ENCODE results near the gene TRAF3. TPM values are rescaled to one million over a fixed set of nuclear protein-coding genes. Genes with fewer than 3 reads are reported as not detected.

TRAF3 gene
- total RNA-seq, 1 donor from 2014 or later: 25.9 TPM

- Histone ChIP-seq H4K20me1 (ENCODE audit: insufficient read depth, low read length) (peaks cover 5% of the 10 kb centered on the region), H3K36me3 (ENCODE audit: insufficient read depth, low read length) (peaks cover 11% of the 10 kb centered on the region), H3K79me2 (ENCODE audit: insufficient read depth, low read length) (no peaks in the 10 kb centered on the region), H3K4me3 (ENCODE audit: insufficient read depth, low read depth, low read length) (no peak overlapping the region), H2AFZ (ENCODE audit: low read depth, low read length) (no peak overlapping the region), H3K4me1 (ENCODE audit: insufficient read depth, low read length) (peaks cover 2% of the 10 kb centered on the region), H3K9ac (ENCODE audit: low read length) (no peak overlapping the region), H3K27me3 (ENCODE audit: insufficient read depth, low read length) (no peaks in the 10 kb centered on the region), H3K4me2 (ENCODE audit: low read length) (no peak overlapping the region), H3K9me3 (ENCODE audit: insufficient read depth, low read depth, low read length) (no peaks in the 10 kb centered on the region), H3K27ac (ENCODE audit: low read depth, low read length) (no peak overlapping the region)
- no peak for DNase-seq (ENCODE audit: low read depth)
- H3K27me3 Mint-ChIP-seq (ENCODE audit: low read depth, unreplicated experiment): no peaks in the 10 kb centered on the region
- peaks cover 18% of the 10 kb centered on the region for H3K36me3 Mint-ChIP-seq (ENCODE audit: low read depth, unreplicated experiment)
- FAIRE-seq: no peak
- H3K4me1 Mint-ChIP-seq (ENCODE audit: low read depth, unreplicated experiment): peaks cover 4% of the 10 kb centered on the region
- TF ChIP-seq EZH2 (IDR thresholded peaks at IDR 0.05; ENCODE audit: insufficient read depth, low read length) (no peak), CTCF (IDR thresholded peaks at IDR 0.05; ENCODE audit: insufficient read depth, low read depth, low read length) (no peak)
- H3K9me3 Mint-ChIP-seq (ENCODE audit: unreplicated experiment): no peaks in the 10 kb centered on the region
- H3K4me3 Mint-ChIP-seq (ENCODE audit: unreplicated experiment): no peak overlapping the region
- H3K27ac Mint-ChIP-seq (ENCODE audit: unreplicated experiment): no peak overlapping the region
These were observed 112.4 kb downstream of the TRAF3 start for GRCh38 chr14:102889615-102890014.

- H3K4me3 Mint-ChIP-seq (ENCODE audit: unreplicated experiment): no peak overlapping the region
- no peaks in the 10 kb centered on the region for H3K79me2 ChIP-seq (ENCODE audit: insufficient read depth, low read length)
- FAIRE-seq: no peak
These were observed 113.9 kb downstream of the TRAF3 start for GRCh38 chr14:102891111-102891510.

More at GRCh38 chr14:102891111-102891510, 113.9 kb downstream of the TRAF3 start:
- Histone ChIP-seq H3K36me3 (ENCODE audit: insufficient read depth, low read length) (peaks cover 23% of the 10 kb centered on the region), H3K4me1 (ENCODE audit: insufficient read depth, low read length) (peaks cover 2% of the 10 kb centered on the region), H3K27ac (ENCODE audit: low read depth, low read length) (no peak overlapping the region), H3K9me3 (ENCODE audit: insufficient read depth, low read depth, low read length) (no peaks in the 10 kb centered on the region), H3K4me2 (ENCODE audit: low read length) (no peak overlapping the region), H2AFZ (ENCODE audit: low read depth, low read length) (no peak overlapping the region), H3K4me3 (ENCODE audit: insufficient read depth, low read depth, low read length) (no peak overlapping the region), H3K27me3 (ENCODE audit: insufficient read depth, low read length) (no peaks in the 10 kb centered on the region), H4K20me1 (ENCODE audit: insufficient read depth, low read length) (peaks cover 5% of the 10 kb centered on the region), H3K9ac (ENCODE audit: low read length) (no peak overlapping the region)
- Mint-ChIP-seq H3K36me3 (ENCODE audit: low read depth, unreplicated experiment) (peaks cover 22% of the 10 kb centered on the region), H3K27me3 (ENCODE audit: low read depth, unreplicated experiment) (no peaks in the 10 kb centered on the region), H3K4me1 (ENCODE audit: low read depth, unreplicated experiment) (peaks cover 4% of the 10 kb centered on the region), H3K27ac (ENCODE audit: unreplicated experiment) (no peak overlapping the region), H3K9me3 (ENCODE audit: unreplicated experiment) (no peaks in the 10 kb centered on the region)
- TF ChIP-seq EZH2 (IDR thresholded peaks at IDR 0.05; ENCODE audit: insufficient read depth, low read length) (no peak), CTCF (IDR thresholded peaks at IDR 0.05; ENCODE audit: insufficient read depth, low read depth, low read length) (no peak)
- no peak for DNase-seq (ENCODE audit: low read depth)

Data from astrocyte (in vitro differentiated cells and primary cell).